ENCODE measurements around the gene SCN2B. TPM values are rescaled to one million over a fixed set of nuclear protein-coding genes. Genes with fewer than 3 reads are reported as not detected.

Gene SCN2B
- total RNA-seq, result not detected in 2 replicates

- intact Hi-C loops (cut with micrococcal nuclease), result loop anchor here (10.0 kb wide), 1 partner anchor 371 kb away; no protein-coding TSS in a partner anchor
These were observed at the start of gene SCN2B for GRCh38 chr11:118175993-118176777. TSS of gene SCN2B (minus strand) at chr11:118176639. CDS start at chr11:118176431, 208 bp downstream.

- intact Hi-C loops (cut with micrococcal nuclease), result loop anchor here (1.0 to 5.0 kb wide), 4 partner anchors 7 to 173 kb away; no protein-coding TSS in a partner anchor
These were observed 48.2 kb upstream of the SCN2B start, which contains the start of gene JAML for GRCh38 chr11:118224511-118225188. TSS of gene JAML (minus strand) at chr11:118225011. CDS start at chr11:118214866, 10,145 bp downstream.

GRCh38 chr11:118223992-118224391 lies 47.6 kb upstream of the SCN2B start:
- intact Hi-C loops (cut with micrococcal nuclease), result no loop called here

- intact Hi-C loops (cut with micrococcal nuclease), result no loop called here
These were observed 47.1 kb upstream of the SCN2B start for GRCh38 chr11:118223570-118223969.

GRCh38 chr11:118222437-118222836 lies 46.0 kb upstream of the SCN2B start:
- intact Hi-C loops (cut with micrococcal nuclease), result no loop called here

- intact Hi-C loops (cut with micrococcal nuclease), result no loop called here
These were observed 45.0 kb upstream of the SCN2B start for GRCh38 chr11:118221419-118221818.

- intact Hi-C loops (cut with micrococcal nuclease), result loop anchor here (5.0 kb wide), 1 partner anchor 123 kb away; the partner anchor contains the start of genes CD3D and CD3G
These were observed 43.3 kb upstream of the SCN2B start for GRCh38 chr11:118219732-118220131.

- intact Hi-C loops (cut with micrococcal nuclease), result loop anchor here (5.0 kb wide), 1 partner anchor 123 kb away; the partner anchor contains the start of genes CD3D and CD3G
These were observed 42.8 kb upstream of the SCN2B start for GRCh38 chr11:118219244-118219643.

GRCh38 chr11:118217575-118217974 lies 41.1 kb upstream of the SCN2B start:
- intact Hi-C loops (cut with micrococcal nuclease), result loop anchor here (1.0 to 5.0 kb wide), 3 partner anchors 8 to 125 kb away; partner anchors contain the start of genes CD3D, CD3G and JAML

GRCh38 chr11:118216621-118217481 lies 40.4 kb upstream of the SCN2B start:
- intact Hi-C loops (cut with micrococcal nuclease), result loop anchor here (1.0 to 5.0 kb wide), 3 partner anchors 8 to 125 kb away; partner anchors contain the start of genes CD3D, CD3G and JAML

- intact Hi-C loops (cut with micrococcal nuclease), result loop anchor here (1.0 to 5.0 kb wide), 3 partner anchors 9 to 127 kb away; partner anchors contain the start of genes CD3D and CD3G
These were observed 39.3 kb upstream of the SCN2B start for GRCh38 chr11:118215765-118216164.

- intact Hi-C loops (cut with micrococcal nuclease), result loop anchor here (1.0 to 5.0 kb wide), 3 partner anchors 9 to 127 kb away; partner anchors contain the start of genes CD3D and CD3G
These were observed 38.8 kb upstream of the SCN2B start for GRCh38 chr11:118215262-118215661.

GRCh38 chr11:118214210-118214914 lies 37.9 kb upstream of the SCN2B start:
- intact Hi-C loops (cut with micrococcal nuclease), result loop anchor here (2.0 kb wide), 1 partner anchor 14 kb away; no protein-coding TSS in a partner anchor

- intact Hi-C loops (cut with micrococcal nuclease), result loop anchor here (2.0 kb wide), 1 partner anchor 15 kb away; no protein-coding TSS in a partner anchor
These were observed 37.3 kb upstream of the SCN2B start for GRCh38 chr11:118213781-118214180.

- intact Hi-C loops (cut with micrococcal nuclease), result no loop called here
These were observed 36.8 kb upstream of the SCN2B start for GRCh38 chr11:118213201-118213600.

- intact Hi-C loops (cut with micrococcal nuclease), result no loop called here
These were observed 36.3 kb upstream of the SCN2B start for GRCh38 chr11:118212781-118213191.

- intact Hi-C loops (cut with micrococcal nuclease), result no loop called here
These were observed 35.8 kb upstream of the SCN2B start for GRCh38 chr11:118212131-118212725.

GRCh38 chr11:118211006-118211405 lies 34.6 kb upstream of the SCN2B start:
- intact Hi-C loops (cut with micrococcal nuclease), result no loop called here

GRCh38 chr11:118210323-118210722 lies 33.9 kb upstream of the SCN2B start:
- intact Hi-C loops (cut with micrococcal nuclease), result no loop called here

GRCh38 chr11:118209033-118209432 lies 32.6 kb upstream of the SCN2B start:
- intact Hi-C loops (cut with micrococcal nuclease), result no loop called here
